Skeletal muscle tissue (tissue), 4 donors: ENCODE results near the gene TAF4. TPM values are rescaled to one million over a fixed set of nuclear protein-coding genes. Genes with fewer than 3 reads are reported as not detected.
A peak's percentile ranks its signal among the peaks of the same experiment; 100 is the strongest.
"Not testable (repeated sequence)": the region's sequence is repeated elsewhere in the genome, so short reads cannot be mapped to it uniquely, and the experiment has no call there.

Source experiments
- H3K27ac ChIP-seq: one replicate; pipeline ENCODE4 v1.7.0; 2013; ENCODE audit warnings: mild to moderate bottlenecking, low read depth, low read length, inconsistent platforms
- H3K27me3 ChIP-seq, 3 donors: one replicate each; pipeline ENCODE4 v1.7.0; 2013; ENCODE audit warnings: low read length in 3 of 3; ENCODE audit not compliant: control insufficient read depth in 3 of 3, insufficient read depth in 3 of 3
- H3K36me3 ChIP-seq, 3 donors: one replicate each; pipeline ENCODE4 v1.7.0; 2013; ENCODE audit warnings: low read length in 3 of 3; ENCODE audit not compliant: control insufficient read depth in 3 of 3, insufficient read depth in 3 of 3
- H3K4me1 ChIP-seq, 3 donors: one replicate each; pipeline ENCODE4 v1.7.0; 2013; ENCODE audit warnings: low read length in 3 of 3, mild to moderate bottlenecking in 3 of 3; ENCODE audit not compliant: control insufficient read depth in 3 of 3, insufficient read depth in 3 of 3
- H3K4me3 ChIP-seq, 3 donors: one replicate each; pipeline ENCODE4 v1.7.0; 2013; ENCODE audit warnings: low read length in 3 of 3
- H3K9ac ChIP-seq, 3 donors: one replicate each; pipeline ENCODE4 v1.7.0; 2013; ENCODE audit warnings: low read length in 3 of 3, mild to moderate bottlenecking in 3 of 3, moderate library complexity in 2 of 3, low read depth in 1 of 3
- H3K9me3 ChIP-seq, 3 donors: one replicate each; pipeline ENCODE4 v1.7.0; 2013; ENCODE audit warnings: low read length in 3 of 3; ENCODE audit not compliant: control insufficient read depth in 3 of 3
- total RNA-seq: library from RNA; depleted of rRNA; stranded (reverse); fragments of >200 nt; gene quantifications from one replicate; pipeline ENCODE4 v1.2.3, GENCODE V29; 2014
- donor health status: Osteomylitis.

TAF4 gene
- total RNA-seq, 1 donor from 2014 or later: 4.2 TPM

- Histone ChIP-seq H3K9ac (peak overlapping the region in 2 of 3 donors; percentile 13 to 25), H3K27ac (no peak overlapping the region), H3K4me1 (peaks cover 8 to 9% (median 8%) of the 10 kb centered on the region in 3 donors), H3K27me3 (no peaks in the 10 kb centered on the region), H3K4me3 (peak overlapping the region in 2 of 3 donors; percentile 27 to 54), H3K9me3 (peaks cover 0 to 2% (median under 1%) of the 10 kb centered on the region in 3 donors), H3K36me3 (no peaks in the 10 kb centered on the region)
Observed at GRCh38 chr20:62080249-62080990, 14.7 kb upstream of the TAF4 start.

DNA sequence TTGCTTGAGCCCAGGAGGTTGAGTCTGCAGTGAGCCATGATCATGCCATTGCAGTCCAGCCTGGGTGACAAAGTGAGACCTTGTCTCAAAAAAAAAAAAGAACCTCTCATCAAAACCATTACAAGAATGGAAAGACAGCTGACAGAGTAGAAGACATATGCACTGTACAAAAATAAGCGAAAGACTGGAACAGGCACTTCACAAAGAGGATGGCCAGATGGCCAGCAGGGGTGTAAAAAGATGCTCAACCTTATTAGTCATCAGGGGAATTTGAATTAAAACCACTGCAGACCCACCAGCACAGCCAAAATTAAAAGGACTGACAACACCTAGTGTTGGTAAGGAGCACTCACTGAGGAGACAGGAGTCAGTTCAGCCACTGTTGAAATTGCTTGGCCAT is 13.5 kb upstream of the TAF4 start:
- Histone ChIP-seq H3K27me3 (no peaks in the 10 kb centered on the region), H3K9me3 (peaks cover 0 to 2% (median 2%) of the 10 kb centered on the region in 3 donors), H3K4me3 (no peak overlapping the region), H3K36me3 (no peaks in the 10 kb centered on the region), H3K4me1 (peaks cover 8 to 9% (median 8%) of the 10 kb centered on the region in 3 donors), H3K9ac (no peak overlapping the region), H3K27ac (no peak overlapping the region)

DNA sequence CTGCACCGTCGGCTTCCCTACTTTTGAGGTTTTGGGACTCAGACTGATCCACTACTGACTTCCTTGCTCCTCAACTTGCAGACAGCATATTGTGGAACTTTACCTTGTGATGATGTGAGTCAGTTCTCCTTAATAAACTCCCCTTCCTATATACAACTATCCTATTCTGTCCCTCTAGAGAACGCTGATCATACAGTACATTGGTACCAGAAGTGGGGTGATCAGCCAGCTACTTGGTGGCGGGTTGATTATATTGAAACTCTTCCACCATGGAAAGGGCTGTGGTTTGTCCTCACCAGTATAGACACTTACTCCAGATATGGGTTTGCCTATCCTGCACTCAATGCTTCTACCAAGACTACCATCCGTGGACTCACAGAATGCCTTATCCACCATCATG is 7.6 kb upstream of the TAF4 start:
- Histone ChIP-seq H3K4me3 (no peak overlapping the region), H3K27me3 (no peaks in the 10 kb centered on the region), H3K4me1 (peaks cover 6 to 12% (median 10%) of the 10 kb centered on the region in 3 donors), H3K9me3 (peaks cover 2 to 5% (median 2%) of the 10 kb centered on the region in 3 donors), H3K36me3 (no peaks in the 10 kb centered on the region), H3K9ac (no peak overlapping the region), H3K27ac (no peak overlapping the region)

DNA sequence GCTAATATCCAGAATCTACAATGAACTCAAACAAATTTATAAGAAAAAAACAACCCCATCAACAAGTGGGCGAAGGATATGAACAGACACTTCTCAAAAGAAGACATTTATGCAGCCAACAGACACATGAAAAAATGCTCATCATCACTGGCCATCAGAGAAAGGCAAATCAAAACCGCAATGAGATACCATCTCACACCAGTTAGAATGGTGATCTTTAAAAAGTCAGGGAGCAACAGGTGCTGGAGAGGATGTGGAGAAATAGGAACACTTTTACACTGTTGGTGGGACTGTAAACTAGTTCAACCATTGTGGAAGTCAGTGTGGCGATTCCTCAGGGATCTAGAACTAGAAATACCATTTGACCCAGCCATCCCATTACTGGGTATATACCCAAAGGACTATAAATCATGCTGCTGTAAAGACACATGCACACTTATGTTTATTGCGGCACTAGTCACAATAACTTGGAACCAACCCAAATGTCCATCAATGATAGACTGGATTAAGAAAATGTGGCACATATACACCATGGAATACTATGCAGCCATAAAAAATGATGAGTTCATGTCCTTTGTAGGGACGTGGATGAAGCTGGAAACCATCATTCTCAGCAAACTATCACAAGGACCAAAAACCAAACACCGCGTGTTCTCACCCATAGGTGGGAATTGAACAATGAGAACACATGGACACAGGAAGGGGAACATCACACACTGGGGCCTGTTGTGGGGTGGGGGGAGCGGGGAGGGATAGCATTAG is 6.2 kb upstream of the TAF4 start:
- H3K9ac ChIP-seq, H3K4me3 ChIP-seq, H3K9me3 ChIP-seq, H3K27me3 ChIP-seq, H3K36me3 ChIP-seq, H3K27ac ChIP-seq: not testable (repeated sequence)
- peaks cover 13 to 18% (median 18%) of the 10 kb centered on the region in 3 donors for H3K4me1 ChIP-seq

DNA sequence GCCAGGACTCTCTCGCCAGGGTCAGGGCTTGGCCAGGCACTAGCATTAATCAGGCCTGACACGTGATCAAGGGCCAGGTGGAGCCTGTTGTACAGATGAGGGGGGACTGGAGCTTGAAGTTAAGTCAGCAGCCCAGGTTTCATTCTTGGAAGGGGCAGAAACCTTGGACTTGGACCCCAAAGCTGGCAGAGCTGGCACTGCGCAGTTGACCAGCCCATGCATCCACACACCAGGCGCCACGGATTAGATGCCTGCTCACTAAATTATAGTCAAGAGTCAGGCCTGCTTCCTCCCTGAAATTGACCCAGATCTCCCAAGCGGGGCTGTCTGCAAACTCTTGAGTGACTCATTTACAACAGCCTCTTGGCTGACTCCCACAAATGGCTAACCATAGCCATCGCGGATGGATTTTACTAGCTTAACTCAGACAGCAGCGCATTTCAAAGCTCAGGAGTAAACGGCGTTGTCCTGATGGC is 4.1 kb upstream of the TAF4 start:
- Histone ChIP-seq H3K9ac (peak overlapping the region in 1 of 3 donors; percentile 57), H3K27ac (peak overlapping the region; percentile 44), H3K4me1 (peaks cover 17 to 23% (median 22%) of the 10 kb centered on the region in 3 donors), H3K9me3 (peaks cover 0 to 5% (median 0%) of the 10 kb centered on the region in 3 donors), H3K36me3 (no peaks in the 10 kb centered on the region), H3K4me3 (no peak overlapping the region), H3K27me3 (no peaks in the 10 kb centered on the region)

DNA sequence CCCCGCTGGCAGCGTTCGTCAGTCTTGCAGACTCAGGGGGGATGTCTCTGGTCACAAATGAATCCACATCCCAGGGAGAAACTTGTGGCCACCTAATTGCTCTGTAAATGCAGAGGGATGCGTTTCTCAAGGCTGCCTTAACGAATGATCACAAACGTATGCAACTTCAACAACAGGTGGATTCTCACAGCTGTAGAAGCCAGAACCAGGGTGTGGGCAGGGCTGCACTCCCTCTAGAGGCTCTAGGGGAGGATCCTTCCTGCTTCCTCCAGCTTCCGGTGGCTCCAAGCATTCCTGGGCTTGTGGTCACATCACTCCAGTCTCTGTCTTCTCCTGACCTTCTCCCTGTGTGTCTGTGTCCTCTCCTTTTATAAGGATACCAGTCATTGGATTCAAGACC is 3.3 kb upstream of the TAF4 start:
- Histone ChIP-seq H3K27ac (no peak overlapping the region), H3K9ac (no peak overlapping the region), H3K4me1 (peaks cover 19 to 27% (median 25%) of the 10 kb centered on the region in 3 donors), H3K27me3 (no peaks in the 10 kb centered on the region), H3K4me3 (no peak overlapping the region), H3K36me3 (peaks cover 0 to under 1% (median 0%) of the 10 kb centered on the region in 3 donors), H3K9me3 (peaks cover 0 to 5% (median 0%) of the 10 kb centered on the region in 3 donors)

GRCh38 chr20:62067547-62068260 is 2.0 kb upstream of the TAF4 start:
- Histone ChIP-seq H3K27me3 (no peaks in the 10 kb centered on the region), H3K9me3 (no peaks in the 10 kb centered on the region), H3K4me3 (no peak overlapping the region), H3K9ac (peak overlapping the region in 1 of 3 donors; percentile 16), H3K4me1 (peaks cover 32 to 39% (median 37%) of the 10 kb centered on the region in 3 donors), H3K36me3 (peaks cover 0 to 7% (median 0%) of the 10 kb centered on the region in 3 donors), H3K27ac (no peak overlapping the region)

DNA sequence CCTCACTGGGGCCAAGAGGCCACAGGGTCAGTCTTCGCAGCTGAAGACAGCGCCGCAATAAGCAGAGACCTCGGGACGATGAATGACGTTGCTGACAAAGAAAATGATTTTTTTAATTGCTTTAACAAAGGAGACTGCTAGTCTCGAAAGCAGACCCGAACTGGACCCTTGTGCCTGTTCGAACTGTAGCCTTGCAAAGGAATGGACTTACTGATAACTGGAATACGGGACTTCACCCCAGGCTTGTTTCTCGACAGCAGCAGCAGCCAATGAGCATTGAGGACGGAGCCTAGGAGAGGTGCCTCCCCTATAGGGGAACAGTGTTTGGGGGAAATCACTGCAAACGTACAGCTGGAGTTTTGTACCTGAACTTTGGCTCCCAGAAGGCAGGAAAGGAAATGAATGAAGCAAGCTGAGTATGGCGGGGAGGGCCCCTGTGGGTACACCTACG is 1.3 kb upstream of the TAF4 start:
- peak overlapping the region in 2 of 3 donors; percentile 77 to 84 for H3K9ac ChIP-seq
- H3K27me3 ChIP-seq: no peaks in the 10 kb centered on the region
- peak overlapping the region; percentile 85 for H3K27ac ChIP-seq
- no peaks in the 10 kb centered on the region for H3K9me3 ChIP-seq
- peak overlapping the region; percentile 72 to 76 (median 74) for H3K4me3 ChIP-seq
- peaks cover 36 to 43% (median 37%) of the 10 kb centered on the region in 3 donors for H3K4me1 ChIP-seq
- peaks cover 0 to 7% (median 0%) of the 10 kb centered on the region in 3 donors for H3K36me3 ChIP-seq

GRCh38 chr20:62066339-62066982 is 780 bp upstream of the TAF4 start:
- H3K27me3 ChIP-seq: no peaks in the 10 kb centered on the region
- peak overlapping the region; percentile 77 to 86 (median 84) for H3K9ac ChIP-seq
- H3K4me1 ChIP-seq: peaks cover 36 to 48% (median 39%) of the 10 kb centered on the region in 3 donors
- peaks cover 0 to 7% (median 0%) of the 10 kb centered on the region in 3 donors for H3K36me3 ChIP-seq
- peak overlapping the region; percentile 85 for H3K27ac ChIP-seq
- peak overlapping the region; percentile 72 to 76 (median 74) for H3K4me3 ChIP-seq
- no peaks in the 10 kb centered on the region for H3K9me3 ChIP-seq
